ENCODE results near the gene KIF4A.
A peak's percentile ranks its signal among the peaks of the same experiment; 100 is the strongest.
"Not testable (repeated sequence)": the region's sequence is repeated elsewhere in the genome, so short reads cannot be mapped to it uniquely, and the experiment has no call there.

Gene KIF4A

GRCh38 chrX:70262952-70263567, 26.8 kb upstream of the KIF4A start:
- TF ChIP-seq ZFX (IDR thresholded peaks at IDR 0.05; ENCODE audit: borderline replicate concordance) (no peak), CTCF (IDR thresholded peaks at IDR 0.05) (peak; percentile 79)
- H3K27ac ChIP-seq = no peak overlapping the region

- TF ChIP-seq ZFX (IDR thresholded peaks at IDR 0.05; ENCODE audit: borderline replicate concordance) (no peak), CTCF (IDR thresholded peaks at IDR 0.05) (no peak)
- H3K27ac ChIP-seq = no peak overlapping the region
Observed at GRCh38 chrX:70264784-70265183, 25.1 kb upstream of the KIF4A start.

- no peak for TF ChIP-seq CTCF (IDR thresholded peaks at IDR 0.05)
- no peak for TF ChIP-seq ZFX (IDR thresholded peaks at IDR 0.05; ENCODE audit: borderline replicate concordance)
- no peak within 1 kb of the TSS for H3K27ac ChIP-seq
Observed at GRCh38 chrX:70268034-70268433, 21.9 kb upstream of the KIF4A start, which contains the start of gene ARR3. TSS of gene ARR3 (plus strand) at chrX:70268334. CDS start at chrX:70269386, 1,052 bp downstream.

GRCh38 chrX:70274029-70274428, 15.9 kb upstream of the KIF4A start:
- not testable (repeated sequence) for H3K27ac ChIP-seq

- TF ChIP-seq CTCF (IDR thresholded peaks at IDR 0.05) = no peak
- no peak for TF ChIP-seq ZFX (IDR thresholded peaks at IDR 0.05; ENCODE audit: borderline replicate concordance)
- no peak overlapping the region for H3K27ac ChIP-seq
Observed at GRCh38 chrX:70279081-70279480, 10.8 kb upstream of the KIF4A start.

- H3K27ac ChIP-seq = no peak overlapping the region
- TF ChIP-seq CTCF (IDR thresholded peaks at IDR 0.05) (no peak), ZFX (IDR thresholded peaks at IDR 0.05; ENCODE audit: borderline replicate concordance) (no peak)
Observed at GRCh38 chrX:70280573-70280972, 9.3 kb upstream of the KIF4A start.

- H3K27ac ChIP-seq = no peak within 1 kb of the TSS
- TF ChIP-seq ZFX (IDR thresholded peaks at IDR 0.05; ENCODE audit: borderline replicate concordance) (no peak), CTCF (IDR thresholded peaks at IDR 0.05) (no peak)
Observed at GRCh38 chrX:70281951-70282350, 8.0 kb upstream of the KIF4A start, which contains the start of gene RAB41. TSS of gene RAB41 (plus strand) at chrX:70282172. CDS start at chrX:70282218, 46 bp downstream.

Data from 22Rv1 (cell line).